ENCODE results near the gene ACTR3. TPM values are rescaled to one million over a fixed set of nuclear protein-coding genes. Genes with fewer than 3 reads are reported as not detected.

The ACTR3 gene
- total RNA-seq, 4 donors from 2014 or later: 83.9 to 126 (median 102) TPM

GRCh38 chr2:113964436-113964835 lies 74.5 kb downstream of the ACTR3 start:
- Histone ChIP-seq H3K27ac (no peak overlapping the region), H3K4me1 (peaks cover 0 to 7% of the 10 kb centered on the region in 2 donors), H3K4me3 (replicated peaks in 1 of 3) (no peak overlapping the region), H3K36me3 (no peaks in the 10 kb centered on the region), H3K9me3 (no peaks in the 10 kb centered on the region), H3K27me3 (no peaks in the 10 kb centered on the region)
- no peak for TF ChIP-seq POLR2A (IDR thresholded peaks at IDR 0.05)
- TF ChIP-seq, protein P1, sequence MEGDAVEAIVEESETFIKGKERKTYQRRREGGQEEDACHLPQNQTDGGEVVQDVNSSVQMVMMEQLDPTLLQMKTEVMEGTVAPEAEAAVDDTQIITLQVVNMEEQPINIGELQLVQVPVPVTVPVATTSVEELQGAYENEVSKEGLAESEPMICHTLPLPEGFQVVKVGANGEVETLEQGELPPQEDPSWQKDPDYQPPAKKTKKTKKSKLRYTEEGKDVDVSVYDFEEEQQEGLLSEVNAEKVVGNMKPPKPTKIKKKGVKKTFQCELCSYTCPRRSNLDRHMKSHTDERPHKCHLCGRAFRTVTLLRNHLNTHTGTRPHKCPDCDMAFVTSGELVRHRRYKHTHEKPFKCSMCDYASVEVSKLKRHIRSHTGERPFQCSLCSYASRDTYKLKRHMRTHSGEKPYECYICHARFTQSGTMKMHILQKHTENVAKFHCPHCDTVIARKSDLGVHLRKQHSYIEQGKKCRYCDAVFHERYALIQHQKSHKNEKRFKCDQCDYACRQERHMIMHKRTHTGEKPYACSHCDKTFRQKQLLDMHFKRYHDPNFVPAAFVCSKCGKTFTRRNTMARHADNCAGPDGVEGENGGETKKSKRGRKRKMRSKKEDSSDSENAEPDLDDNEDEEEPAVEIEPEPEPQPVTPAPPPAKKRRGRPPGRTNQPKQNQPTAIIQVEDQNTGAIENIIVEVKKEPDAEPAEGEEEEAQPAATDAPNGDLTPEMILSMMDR (IDR thresholded peaks at IDR 0.05): no peak
- DNase-seq: no peak
- 95 to 96% methylated on average over 5 of the region's 5 CpGs for WGBS, 2 donors
- intact Hi-C loops (cut with DNase I): no loop called here

DNA sequence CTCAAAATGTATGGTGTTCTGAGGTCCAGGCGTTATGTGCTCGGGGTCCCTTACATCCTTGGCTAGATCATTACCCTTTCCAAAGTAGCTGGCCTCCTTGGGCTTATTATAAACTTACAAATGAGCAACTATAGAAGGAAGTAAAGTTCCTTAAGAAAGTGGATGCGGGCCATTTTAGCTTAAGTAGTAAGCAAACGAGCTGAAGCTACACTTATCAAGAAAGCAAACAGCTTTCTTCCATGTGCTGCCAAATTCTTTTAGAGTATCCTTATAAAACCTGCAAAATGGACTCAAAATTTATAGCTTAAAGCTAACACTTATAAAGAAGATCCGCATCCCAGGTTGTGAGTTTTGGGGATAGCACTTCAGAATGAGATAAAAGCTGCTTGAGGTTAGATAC lies 75.3 kb downstream of the ACTR3 start:
- no peaks in the 10 kb centered on the region for H3K9me3 ChIP-seq
- 91 to 96% methylated on average over 5 of the region's 5 CpGs for WGBS, 2 donors
- no peaks in the 10 kb centered on the region for H3K27me3 ChIP-seq
- TF ChIP-seq POLR2A (IDR thresholded peaks at IDR 0.05): no peak
- TF ChIP-seq, protein P1 (IDR thresholded peaks at IDR 0.05): no peak
- H3K4me1 ChIP-seq: peaks cover 0 to 7% of the 10 kb centered on the region in 2 donors
- no peak overlapping the region for H3K27ac ChIP-seq
- no peak overlapping the region for H3K4me3 ChIP-seq (replicated peaks in 1 of 3)
- intact Hi-C loops (cut with DNase I): no loop called here
- no peaks in the 10 kb centered on the region for H3K36me3 ChIP-seq
- no peak for DNase-seq

DNA sequence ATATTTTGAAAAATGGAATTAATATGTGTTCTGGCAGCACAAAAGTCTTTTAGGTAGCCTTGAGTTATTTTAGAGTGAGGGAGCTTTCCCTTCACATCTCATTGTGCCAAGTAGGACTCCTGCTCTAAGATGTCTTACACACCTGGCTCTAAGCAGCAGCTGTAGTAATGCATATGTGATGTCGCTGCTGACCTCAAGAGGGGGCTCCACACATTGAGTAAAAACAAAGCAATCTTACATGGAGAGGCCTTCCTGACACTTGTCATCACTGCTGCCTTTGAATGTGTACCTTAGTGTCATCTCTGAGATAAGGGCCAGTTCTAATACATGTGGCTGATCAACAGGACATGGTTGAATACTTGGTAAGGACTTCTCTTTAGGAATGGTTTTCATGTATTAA lies 75.8 kb downstream of the ACTR3 start:
- no peak for TF ChIP-seq POLR2A (IDR thresholded peaks at IDR 0.05)
- TF ChIP-seq, protein P1 (IDR thresholded peaks at IDR 0.05): peak in 4 of 6 experiments; percentile 28 to 41 (median 32)
- Histone ChIP-seq H3K4me3 (replicated peaks in 1 of 3) (no peak overlapping the region), H3K27me3 (no peaks in the 10 kb centered on the region), H3K36me3 (no peaks in the 10 kb centered on the region), H3K27ac (no peak overlapping the region), H3K4me1 (peaks cover 0 to 7% of the 10 kb centered on the region in 2 donors), H3K9me3 (no peaks in the 10 kb centered on the region)
- 8 to 20% methylated on average over 1 of the region's 1 CpG for WGBS, 2 donors
- DNase-seq: no peak
- intact Hi-C loops (cut with DNase I): no loop called here

- DNase-seq: no peak
- Histone ChIP-seq H3K27ac (no peak overlapping the region), H3K27me3 (no peaks in the 10 kb centered on the region), H3K4me3 (replicated peaks in 1 of 3) (no peak overlapping the region), H3K36me3 (no peaks in the 10 kb centered on the region), H3K9me3 (no peaks in the 10 kb centered on the region), H3K4me1 (peaks cover 0 to 7% of the 10 kb centered on the region in 2 donors)
- intact Hi-C loops (cut with DNase I): no loop called here
- TF ChIP-seq POLR2A (IDR thresholded peaks at IDR 0.05): no peak
- TF ChIP-seq, protein P1 (IDR thresholded peaks at IDR 0.05): no peak
- WGBS, 2 donors: 82 to 85% methylated on average over 5 of the region's 5 CpGs
Measured at GRCh38 chr2:113966171-113966570, 76.3 kb downstream of the ACTR3 start.

DNA sequence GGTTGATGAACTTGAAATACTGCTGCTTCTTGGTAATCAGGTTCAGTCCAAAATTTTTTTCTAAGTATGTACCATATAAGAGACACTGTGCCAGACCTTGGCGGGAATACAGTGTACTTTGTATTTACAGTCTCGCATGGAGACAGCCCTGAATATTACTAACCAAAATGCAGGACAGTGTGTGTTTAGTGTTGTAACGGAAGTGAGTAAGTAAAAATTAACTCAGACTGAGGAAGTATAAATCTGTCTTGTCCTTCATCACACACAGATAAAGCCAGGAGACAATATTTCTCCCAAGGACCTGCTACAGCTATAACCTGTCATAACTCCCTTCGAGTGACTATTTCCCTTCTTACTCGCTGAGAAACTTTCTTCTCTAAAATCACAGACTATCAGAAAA lies 76.9 kb downstream of the ACTR3 start:
- no peak overlapping the region for H3K4me3 ChIP-seq (replicated peaks in 1 of 3)
- H3K27me3 ChIP-seq: no peaks in the 10 kb centered on the region
- 49 to 61% methylated on average over 5 of the region's 5 CpGs for WGBS, 2 donors
- H3K27ac ChIP-seq: no peak overlapping the region
- no peaks in the 10 kb centered on the region for H3K36me3 ChIP-seq
- intact Hi-C loops (cut with DNase I): no loop called here
- no peak for DNase-seq
- TF ChIP-seq POLR2A (IDR thresholded peaks at IDR 0.05): no peak
- TF ChIP-seq, protein P1 (IDR thresholded peaks at IDR 0.05): no peak
- peaks cover 0 to 7% of the 10 kb centered on the region in 2 donors for H3K4me1 ChIP-seq
- no peaks in the 10 kb centered on the region for H3K9me3 ChIP-seq

All from thyroid gland (tissue), 4 donors.